NCI-H1694 treated with DMSO at 0.1 percent for 48 hours (cell line): ENCODE measurements around the gene NFE2L1.
A peak's percentile ranks its signal among the peaks of the same experiment; 100 is the strongest.
"Not testable (repeated sequence)": the region's sequence is repeated elsewhere in the genome, so short reads cannot be mapped to it uniquely, and the experiment has no call there.

Source experiments
- DNase-seq: peaks from one replicate; lab custom pipeline; 2025; lab: John Stamatoyannopoulos, UW

The NFE2L1 gene

GRCh38 chr17:48048384-48049126 lies 396 bp downstream of the NFE2L1 start:
- peak; percentile 20 for DNase-seq

DNA sequence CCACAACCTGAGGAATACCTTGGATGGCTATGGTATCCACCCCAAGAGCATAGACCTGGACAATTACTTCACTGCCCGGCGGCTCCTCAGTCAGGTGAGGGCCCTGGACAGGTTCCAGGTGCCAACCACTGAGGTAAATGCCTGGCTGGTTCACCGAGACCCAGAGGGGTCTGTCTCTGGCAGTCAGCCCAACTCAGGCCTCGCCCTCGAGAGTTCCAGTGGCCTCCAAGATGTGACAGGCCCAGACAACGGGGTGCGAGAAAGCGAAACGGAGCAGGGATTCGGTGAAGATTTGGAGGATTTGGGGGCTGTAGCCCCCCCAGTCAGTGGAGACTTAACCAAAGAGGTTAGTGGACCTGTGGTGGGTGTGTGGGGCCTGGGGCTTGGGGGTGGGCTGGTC lies 3.1 kb downstream of the NFE2L1 start:
- no peak for DNase-seq

DNA sequence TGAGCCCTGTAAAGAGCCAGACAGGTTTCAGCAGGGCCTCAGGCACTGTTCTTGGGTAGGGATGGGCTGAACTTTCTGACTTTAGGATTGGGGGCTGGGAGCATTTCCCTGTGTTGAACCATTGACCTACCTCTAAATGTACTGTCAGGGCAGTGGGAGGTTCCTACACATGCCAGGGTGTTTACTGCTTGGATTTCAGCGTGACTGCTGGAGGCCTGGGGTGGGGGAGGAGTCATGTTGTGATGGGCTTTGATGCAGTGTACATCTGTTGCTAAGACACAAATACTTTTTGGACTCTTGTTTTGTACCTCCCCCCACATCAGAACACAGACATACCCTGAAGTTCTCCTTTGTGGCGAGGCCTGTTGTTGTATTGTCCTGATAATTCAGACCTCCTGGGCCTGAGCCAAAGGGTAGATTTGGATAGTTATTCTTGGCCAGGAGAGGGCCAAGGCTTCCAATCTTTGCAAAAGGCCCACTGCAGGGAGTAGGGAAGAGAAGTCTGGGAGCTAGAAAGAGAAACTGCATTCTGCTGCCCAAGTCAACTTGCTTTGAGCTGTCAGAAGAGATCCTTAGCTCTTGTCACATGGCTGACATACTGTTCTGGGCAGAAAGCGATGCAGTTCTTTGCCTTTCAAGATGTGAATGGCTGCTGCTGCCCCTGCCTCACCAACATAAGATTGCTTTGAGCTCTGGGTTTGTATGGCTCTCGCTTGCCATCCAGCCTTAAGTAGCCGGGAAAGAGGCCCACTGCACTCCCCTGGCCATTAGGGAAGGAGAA lies 3.7 kb downstream of the NFE2L1 start:
- no peak for DNase-seq

DNA sequence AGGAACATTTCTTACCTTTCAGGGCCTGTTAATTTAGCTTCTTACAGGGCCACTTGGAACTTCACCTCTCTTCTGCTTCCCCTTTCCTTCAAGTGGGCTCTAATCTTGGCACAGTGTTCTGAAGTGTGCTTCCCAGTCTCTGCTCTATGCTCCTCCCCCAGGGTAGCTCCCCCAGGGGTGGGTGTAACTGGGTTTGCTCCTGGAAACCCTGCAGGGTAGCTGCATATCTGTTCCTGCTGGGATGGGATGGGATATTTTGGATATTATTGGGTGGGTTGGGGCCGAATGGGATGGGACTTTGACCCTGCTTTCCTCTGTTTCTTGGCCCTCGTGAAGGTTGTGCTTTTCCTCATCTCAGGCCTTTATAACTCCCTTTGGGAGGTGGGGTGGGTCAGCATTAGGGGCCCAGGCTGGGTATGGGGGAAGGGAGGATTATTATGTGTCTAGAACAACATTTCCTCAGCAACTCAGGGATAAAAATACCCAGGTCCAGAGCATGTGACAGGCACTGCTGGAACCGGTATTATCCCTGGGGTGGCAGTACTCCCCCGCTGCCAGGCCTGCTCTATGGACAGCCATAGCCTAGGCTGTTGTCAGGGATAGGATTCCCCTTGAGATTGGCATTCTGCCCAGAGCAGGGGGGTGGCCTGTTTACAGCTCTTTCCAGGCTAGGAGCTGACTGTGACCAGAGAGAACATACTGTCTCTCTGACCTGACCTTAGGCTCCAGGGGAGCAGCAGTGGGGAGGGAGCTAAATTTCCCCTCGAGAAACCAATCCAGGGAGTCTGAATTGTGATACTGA lies 5.0 kb downstream of the NFE2L1 start:
- DNase-seq, result no peak

GRCh38 chr17:48053758-48054237 lies 5.6 kb downstream of the NFE2L1 start:
- no peak for DNase-seq

DNA sequence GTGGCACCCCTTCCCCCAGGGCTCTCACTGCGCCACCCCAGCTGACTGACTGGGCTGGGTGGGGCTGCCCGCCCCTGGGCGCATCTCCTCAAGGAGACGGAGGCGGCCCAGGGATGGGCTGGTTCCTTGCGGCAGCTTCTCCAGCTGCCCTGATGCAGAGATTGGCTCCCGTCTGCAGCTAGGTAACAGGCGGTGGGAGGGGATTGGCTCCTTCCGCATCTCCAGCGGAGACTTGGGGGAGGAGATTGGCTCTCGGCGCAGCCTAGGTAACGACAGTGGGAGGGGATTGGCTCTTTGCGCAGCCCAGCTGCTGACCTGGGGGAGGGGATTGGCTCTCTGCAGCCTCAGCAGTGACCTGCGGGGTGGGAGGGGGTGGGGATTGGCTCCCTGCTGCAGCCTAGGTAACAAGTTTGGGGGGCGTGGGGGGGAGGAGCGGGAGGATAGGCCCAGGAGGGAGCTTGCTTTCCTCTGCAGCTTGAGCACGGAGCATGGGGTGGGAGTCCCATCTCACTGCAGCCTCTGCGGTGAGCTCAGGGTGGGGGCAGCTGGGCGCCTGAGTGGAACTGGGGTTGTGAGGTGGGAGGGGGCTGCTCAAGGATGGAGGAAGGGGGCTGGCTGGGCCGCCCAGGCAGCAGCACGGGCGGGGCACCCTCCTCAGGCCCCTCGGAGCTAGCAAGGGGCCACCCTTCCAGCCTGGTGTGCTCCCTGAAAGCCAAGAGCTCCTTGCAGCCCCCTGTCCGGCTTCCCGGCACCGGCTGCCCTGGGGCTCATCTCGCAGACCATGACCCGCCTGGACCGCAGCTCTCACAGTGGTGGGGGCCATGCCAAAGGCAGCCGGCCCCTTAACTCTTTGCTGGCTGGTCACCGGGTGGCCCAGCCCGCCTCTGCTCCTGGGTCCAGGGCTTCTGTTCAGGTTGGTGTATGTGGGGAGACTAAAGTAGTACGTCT lies 6.4 kb downstream of the NFE2L1 start:
- no peak for DNase-seq

DNA sequence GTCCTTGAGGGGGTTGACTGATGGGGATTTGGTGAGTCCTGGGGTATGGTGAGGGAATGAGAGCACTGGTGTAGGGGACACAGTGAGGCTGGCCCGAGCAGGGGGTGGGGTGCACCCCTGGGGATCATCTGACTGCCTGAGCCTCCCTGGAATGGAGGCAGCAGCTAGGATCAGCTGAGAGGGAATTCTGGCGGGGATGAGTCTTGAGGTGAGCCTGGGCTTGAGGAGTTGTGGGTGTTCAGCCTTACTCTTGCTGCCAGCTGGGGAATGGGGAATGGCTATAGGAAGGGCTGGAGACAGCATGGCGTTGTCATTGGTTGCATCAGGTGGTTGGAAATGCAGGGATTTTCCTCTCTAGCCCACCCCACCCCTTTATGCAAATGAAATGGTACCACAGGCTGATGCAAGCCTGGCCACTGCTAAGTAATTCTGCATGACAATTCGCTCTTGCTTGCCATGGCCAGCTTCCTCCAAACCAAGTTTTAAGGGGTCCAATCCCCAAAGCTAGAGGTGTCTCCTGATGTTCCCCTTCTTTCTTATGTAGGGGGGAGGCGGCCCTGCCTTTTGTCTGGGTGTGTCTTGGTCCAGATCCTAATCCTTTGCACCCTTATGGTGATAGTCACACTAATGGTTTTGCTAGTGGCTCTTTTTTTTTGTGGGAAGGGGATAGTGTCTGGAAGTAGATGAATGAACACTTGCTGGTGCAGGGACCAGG lies 7.5 kb downstream of the NFE2L1 start:
- no peak for DNase-seq

GRCh38 chr17:48056246-48056745 lies 8.1 kb downstream of the NFE2L1 start:
- no peak for DNase-seq

DNA sequence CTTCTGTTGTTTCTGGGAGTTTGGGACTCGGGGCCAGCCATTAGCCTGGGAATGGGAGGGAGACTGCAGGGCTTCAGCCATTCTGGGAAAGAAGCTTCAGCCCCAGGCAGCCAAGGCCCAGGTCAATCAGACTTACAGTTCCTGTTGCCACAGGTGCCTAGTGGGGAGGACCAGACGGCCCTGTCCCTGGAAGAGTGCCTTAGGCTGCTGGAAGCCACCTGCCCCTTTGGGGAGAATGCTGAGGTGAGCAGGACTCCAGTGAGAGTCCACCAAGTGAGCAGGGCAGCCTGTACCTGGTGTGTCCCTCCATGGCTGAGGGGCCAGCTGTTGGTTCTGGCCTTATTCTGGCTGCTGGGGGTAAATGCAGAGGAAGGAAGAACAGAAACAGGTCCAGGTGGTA lies 8.7 kb downstream of the NFE2L1 start:
- DNase-seq, result no peak

DNA sequence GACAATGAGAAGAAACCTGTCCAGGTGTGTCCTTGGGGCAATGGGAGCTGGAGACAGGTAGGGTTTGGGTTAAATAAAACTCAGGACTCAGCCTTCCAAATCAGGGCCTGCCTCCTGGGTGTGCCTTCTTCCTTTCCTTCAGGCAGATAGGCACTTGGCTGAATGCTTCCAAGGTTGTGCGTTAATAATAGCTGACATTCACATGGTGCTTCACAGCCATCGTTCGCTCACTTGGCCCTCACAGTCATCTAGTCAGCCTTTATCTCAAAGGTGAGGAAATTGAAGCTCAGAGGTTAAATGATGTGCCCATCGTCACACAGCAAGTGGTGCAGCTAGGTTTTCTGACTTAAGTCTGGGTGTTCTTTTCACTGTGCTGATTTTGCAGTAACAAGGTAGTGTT lies 9.5 kb downstream of the NFE2L1 start:
- no peak for DNase-seq

- no peak for DNase-seq
Observed at GRCh38 chr17:48058393-48059124, 10.4 kb downstream of the NFE2L1 start.

- DNase-seq, result no peak
Observed at GRCh38 chr17:48059125-48059668, 11.0 kb downstream of the NFE2L1 start.

GRCh38 chr17:48060249-48060648 lies 12.1 kb downstream of the NFE2L1 start:
- DNase-seq, result no peak

DNA sequence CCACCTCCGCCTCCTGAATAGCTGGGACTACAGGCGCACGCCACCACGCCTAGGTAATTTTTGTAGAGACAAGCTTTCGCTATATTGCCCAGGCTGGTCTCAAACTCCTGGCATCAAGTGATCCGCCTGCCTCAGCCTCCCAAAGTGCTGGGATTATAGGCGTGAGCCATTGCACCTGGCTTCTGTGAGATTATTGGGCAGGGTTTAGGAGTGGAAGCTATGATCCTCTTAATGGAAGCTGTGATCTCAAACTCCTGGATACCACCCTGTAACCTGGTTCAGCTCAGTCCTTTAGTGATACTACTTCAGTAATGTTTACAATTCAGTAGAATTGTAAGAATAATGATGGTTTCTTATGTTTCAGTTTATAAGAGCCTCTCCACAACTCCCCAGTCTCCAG lies 14.1 kb downstream of the NFE2L1 start:
- DNase-seq, result no peak

DNA sequence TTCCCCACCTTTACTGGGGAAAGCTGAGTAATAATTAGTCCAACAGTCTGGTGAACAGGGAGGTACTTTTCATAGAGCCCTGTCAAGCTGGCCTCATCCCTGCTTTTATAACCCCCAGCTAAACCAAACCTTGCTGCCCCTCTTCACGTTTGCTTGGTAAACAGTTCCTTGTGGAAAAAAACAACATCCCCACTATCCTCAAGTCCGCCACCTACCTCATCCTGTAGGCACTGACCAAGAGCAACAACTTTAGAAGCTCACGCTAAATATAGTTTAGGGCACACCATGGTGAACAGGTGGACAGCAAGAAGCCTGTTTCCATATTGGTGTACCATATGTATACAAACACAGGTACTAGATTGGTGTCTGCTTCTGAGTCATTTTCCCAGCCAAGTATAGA lies 16.5 kb downstream of the NFE2L1 start:
- DNase-seq, result no peak

DNA sequence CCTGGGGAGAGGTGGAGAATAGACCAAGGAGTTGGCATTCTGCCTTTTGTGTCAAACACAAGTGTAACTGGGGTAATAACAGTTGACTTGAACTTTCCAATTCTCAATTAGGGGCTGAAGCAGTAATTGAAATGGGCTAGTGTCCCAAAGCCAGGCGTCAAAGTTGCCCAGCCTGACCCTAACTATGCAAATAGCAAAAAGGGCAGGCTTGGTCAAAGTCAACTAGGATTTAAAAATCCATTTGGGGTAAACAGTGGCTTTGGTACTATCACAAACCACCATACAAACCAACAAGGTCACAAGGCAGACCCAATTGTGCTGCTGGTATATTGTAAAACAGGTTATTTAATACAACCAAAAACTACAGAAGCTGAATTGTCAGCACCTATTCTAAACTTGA lies 18.0 kb downstream of the NFE2L1 start:
- DNase-seq, result no peak

GRCh38 chr17:48066656-48067055 lies 18.5 kb downstream of the NFE2L1 start:
- DNase-seq, result no peak

DNA sequence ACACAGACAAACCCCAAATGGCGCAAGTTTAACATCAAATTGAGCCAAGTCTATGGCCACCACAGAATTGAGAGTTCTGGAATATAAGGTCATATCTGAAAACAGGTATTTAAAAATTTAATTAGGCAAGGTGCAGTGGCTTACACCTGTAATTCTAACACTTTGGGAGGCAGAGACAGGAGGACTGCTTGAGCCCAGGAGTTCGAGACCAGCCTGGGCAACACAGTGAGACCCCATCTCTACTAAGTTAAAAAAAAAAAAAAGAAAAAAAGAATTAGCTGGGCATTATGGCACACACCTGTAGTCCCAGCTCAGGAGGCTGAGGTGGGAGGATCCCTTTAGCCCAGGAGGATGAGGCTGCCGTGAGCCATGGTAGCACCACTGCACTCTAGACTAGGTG lies 19.1 kb downstream of the NFE2L1 start:
- no peak for DNase-seq

DNA sequence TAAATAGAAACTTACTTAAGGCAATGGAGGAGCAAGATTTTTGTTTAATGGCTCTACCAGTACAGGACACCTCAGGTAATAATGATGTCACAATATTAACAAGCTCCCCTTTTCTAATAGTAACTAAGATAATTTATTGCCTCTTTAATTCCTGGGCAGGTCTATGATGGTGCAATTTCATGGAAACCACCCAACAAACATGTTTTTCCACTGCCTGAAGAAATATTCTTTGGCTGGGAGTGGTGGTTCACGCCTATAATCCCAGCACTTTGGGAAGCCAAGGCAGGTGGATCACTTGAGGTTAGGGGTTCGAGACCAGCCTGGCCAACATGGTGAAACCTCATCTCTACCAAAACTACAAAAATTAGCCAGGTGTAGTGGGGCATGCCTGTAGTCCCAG lies 19.6 kb downstream of the NFE2L1 start:
- not testable (repeated sequence) for DNase-seq
